Endothelial cell of umbilical vein (primary cell): Measurements from ENCODE around the gene SPINK1. TPM values are rescaled to one million over a fixed set of nuclear protein-coding genes. Genes with fewer than 3 reads are reported as not detected.

ENCODE experiments used
- BruUV-seq: library from RNA; stranded (reverse); fragments of 400-500 nt; replicated peaks from 2 replicates; lab custom pipeline; 2021; lab: Mats Ljungman, UMichigan
- CTCF ChIA-PET: fragments of 300-600, 350-600 bp; sonication (Branson Sonifier 250); formaldehyde crosslinking; loops from one replicate; lab custom pipeline; 2021; ENCODE audit warnings: antibody characterized with exemption, inconsistent platforms; lab: Charles Lee
- POLR2A ChIA-PET: fragments of 300-600, 350-600 bp; sonication (Branson Sonifier 250); formaldehyde crosslinking; loops from one replicate; lab custom pipeline; 2021; ENCODE audit warnings: antibody characterized with exemption, inconsistent platforms; lab: Charles Lee
- DNase-seq: peaks from one replicate; pipeline ENCODE4 v3.0.0-alpha.2; 2011; ENCODE audit warnings: low read depth, low spot score
- FAIRE-seq: peaks from 2 replicates; lab custom pipeline; 2011; peaks lifted over from hg19 to GRCh38; lab: Jason Lieb, UNC
- H2AFZ ChIP-seq: 2 replicates; pipeline ENCODE4 v1.6.0; 2012; ENCODE audit warnings: low read depth, low read length, control low read depth, inconsistent platforms
- H3K27ac ChIP-seq: 2 replicates; pipeline ENCODE4 v1.5.1; 2011; ENCODE audit warnings: low read depth, mild to moderate bottlenecking, control low read depth, low read length, moderate library complexity; ENCODE audit not compliant: insufficient read depth
- H3K27me3 ChIP-seq, 2 experiments: 2 replicates each; pipeline versions ENCODE4 v1.6.0 to v1.6.1; 2011; ENCODE audit warnings: low read length in 2 of 2, mixed read lengths in 1 of 2; ENCODE audit not compliant: control insufficient read depth in 2 of 2, insufficient read depth in 2 of 2
- H3K36me3 ChIP-seq, 2 experiments: 2 replicates in 1 of 2; 3 replicates in 1 of 2; pipeline ENCODE4 v1.5.1; 2011; ENCODE audit warnings: low read length in 2 of 2, mild to moderate bottlenecking in 1 of 2, moderate library complexity in 1 of 2; ENCODE audit not compliant: control insufficient read depth in 2 of 2, insufficient read depth in 2 of 2; ENCODE audit errors: extremely low read depth in 1 of 2
- H3K4me1 ChIP-seq: 3 replicates; pipeline ENCODE4 v1.5.1; 2011; ENCODE audit warnings: mild to moderate bottlenecking, low read length; ENCODE audit not compliant: control insufficient read depth, insufficient read depth; ENCODE audit errors: extremely low read depth
- H3K4me2 ChIP-seq: 2 replicates; pipeline ENCODE4 v1.6.1; 2011; ENCODE audit warnings: low read length, control low read depth, mixed read lengths; ENCODE audit not compliant: insufficient read depth
- H3K4me3 ChIP-seq, 3 experiments: fragments of 200-600 bp in 1 of 3; sonication (generic), shearing (Covaris generic) in 1 of 3; replicated peaks in 1 of 3; 2 replicates each; pipeline ENCODE4 v1.5.1; 2011 to 2016; ENCODE audit warnings: control low read depth in 3 of 3, low read length in 3 of 3, mild to moderate bottlenecking in 2 of 3, inconsistent platforms in 1 of 3, low read depth in 1 of 3, moderate library complexity in 1 of 3; ENCODE audit not compliant: insufficient read depth in 1 of 3
- H3K79me2 ChIP-seq: 2 replicates; pipeline ENCODE4 v1.6.0; 2012; ENCODE audit warnings: low read length, inconsistent platforms; ENCODE audit not compliant: control insufficient read depth, insufficient read depth
- H3K9ac ChIP-seq: replicated peaks from 2 replicates; pipeline ENCODE3; 2011; ENCODE audit warnings: low read length, control low read depth; ENCODE audit not compliant: insufficient read depth; ENCODE audit errors: extremely low read depth
- H3K9me1 ChIP-seq: replicated peaks from 3 replicates; pipeline ENCODE4 v1.6.0; 2011; ENCODE audit warnings: mild to moderate bottlenecking, low read length; ENCODE audit not compliant: control insufficient read depth, insufficient read depth; ENCODE audit errors: extremely low read depth
- H3K9me3 ChIP-seq: replicated peaks from 2 replicates; pipeline ENCODE4 v1.5.1; 2012; ENCODE audit warnings: low read length, inconsistent platforms; ENCODE audit not compliant: control insufficient read depth, insufficient read depth
- H4K20me1 ChIP-seq: replicated peaks from 2 replicates; pipeline ENCODE3; 2011; ENCODE audit warnings: mild to moderate bottlenecking, low read length; ENCODE audit not compliant: control insufficient read depth, insufficient read depth; ENCODE audit errors: extremely low read depth
- EZH2 ChIP-seq: IDR thresholded peaks from 2 replicates; pipeline ENCODE4 v1.6.1; 2012; ENCODE audit warnings: borderline replicate concordance, low read depth, mild to moderate bottlenecking, moderate library complexity, low read length, inconsistent platforms; ENCODE audit not compliant: severe bottlenecking
- FOS ChIP-seq: IDR thresholded peaks from 2 replicates; pipeline ENCODE4 v1.6.1; 2011; ENCODE audit warnings: mild to moderate bottlenecking, low read length, moderate library complexity, borderline replicate concordance; ENCODE audit not compliant: insufficient read depth
- GATA2 ChIP-seq: IDR thresholded peaks from 2 replicates; pipeline ENCODE4 v1.7.0; 2011; ENCODE audit warnings: low read depth, mild to moderate bottlenecking, moderate library complexity, mixed read lengths, low read length; ENCODE audit not compliant: insufficient read length, insufficient read depth
- JUN ChIP-seq: IDR thresholded peaks from 2 replicates; pipeline ENCODE4 v1.6.1; 2011; ENCODE audit warnings: borderline replicate concordance, low read depth; ENCODE audit not compliant: insufficient read length, insufficient read depth
- MYC ChIP-seq: IDR thresholded peaks from one replicate; pipeline ENCODE4 v1.6.1; 2011; ENCODE audit warnings: mild to moderate bottlenecking, low read depth, low read length
- POLR2A ChIP-seq: IDR thresholded peaks from 2 replicates; pipeline ENCODE4 v1.6.1; 2012; ENCODE audit warnings: low read depth, mild to moderate bottlenecking, control low read depth, low read length
- POLR2AphosphoS5 ChIP-seq: IDR thresholded peaks from 2 replicates; pipeline ENCODE4 v1.6.1; 2012; ENCODE audit warnings: low read depth, mild to moderate bottlenecking, control low read depth, low read length, moderate library complexity; ENCODE audit not compliant: insufficient read depth
- dilution Hi-C: fragments of 300-500 bp; cut with MboI; formaldehyde crosslinking; loops from one replicate; pipeline ENCODE4 v1.15.0; 2019; ENCODE audit warnings: low sequenced_read_pairs; ENCODE audit not compliant: extremely low pct_ligation_motif_present
- intact Hi-C: fragments of 100-400 bp; cut with micrococcal nuclease; formaldehyde crosslinking; loops from one replicate; pipeline ENCODE4 v1.10.0; 2022
- polyA plus RNA-seq, 4 experiments: library from polyadenylated mRNA; depleted of rRNA in 3 of 4; stranded (reverse) in 3 of 4; unstranded in 1 of 4; fragments of >200 nt; gene quantifications; 2 replicates each; pipeline versions ENCODE4 v1.2.1 to v1.2.3, GENCODE V29; 2011 to 2012; ENCODE audit warnings: missing spikeins in 1 of 4
- total RNA-seq: library from RNA; stranded (reverse); gene quantifications from 2 replicates; pipeline ENCODE4 v1.2.3, GENCODE V29; 2021
- TF ChIP-seq, protein P1 (sequence below), 2 donors: IDR thresholded peaks; 1 replicate in 1 of 2; 2 replicates in 1 of 2; pipeline ENCODE4 v1.5.1; 2011; ENCODE audit warnings: low read length in 2 of 2, mild to moderate bottlenecking in 2 of 2, moderate library complexity in 2 of 2, control low read depth in 1 of 2, inconsistent platforms in 1 of 2, low read depth in 1 of 2; ENCODE audit not compliant: insufficient read depth in 1 of 2; ENCODE audit errors: extremely low read depth in 1 of 2
- TF ChIP-seq, protein P2 (sequence below): IDR thresholded peaks from 2 replicates; pipeline ENCODE4 v1.6.1; 2011; ENCODE audit not compliant: insufficient read depth, insufficient read length

Gene SPINK1
- total and polyA plus RNA-seq, 2 donors (not counting 3 experiments of a cell fraction or from before 2014, with no cell fraction given): not detected

DNA sequence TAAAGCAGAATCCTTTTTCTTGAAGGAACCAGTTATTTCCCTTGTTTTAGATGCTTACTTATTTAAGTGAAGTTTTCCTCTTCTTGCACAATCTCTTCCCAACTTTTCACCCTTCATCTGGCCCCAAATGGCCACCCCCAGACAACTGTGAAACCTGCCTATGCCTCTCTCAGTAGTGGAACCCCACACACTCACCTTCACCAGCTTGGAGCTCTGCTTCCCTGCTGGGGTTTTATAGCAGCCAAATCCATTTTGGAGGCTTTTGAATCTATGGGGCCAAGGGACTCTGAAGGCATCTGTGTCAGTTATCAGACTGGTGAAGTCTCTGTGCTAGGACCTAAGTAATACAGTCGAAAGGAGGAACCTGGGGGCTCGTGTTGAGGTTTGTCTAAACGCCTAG, 22.9 kb upstream of the SPINK1 start:
- Histone ChIP-seq H3K9me1 (no peaks in the 10 kb centered on the region), H2AFZ (no peak overlapping the region), H3K27me3 (peaks cover 0 to 2% of the 10 kb centered on the region in 2 experiments), H3K79me2 (no peaks in the 10 kb centered on the region), H4K20me1 (no peaks in the 10 kb centered on the region), H3K9me3 (no peaks in the 10 kb centered on the region), H3K27ac (no peak overlapping the region), H3K4me2 (no peak overlapping the region), H3K36me3 (no peaks in the 10 kb centered on the region), H3K9ac (no peak overlapping the region), H3K4me3 (no peak overlapping the region), H3K4me1 (no peaks in the 10 kb centered on the region)
- no TSS peak for BruUV-seq
- TF ChIP-seq, protein P1, sequence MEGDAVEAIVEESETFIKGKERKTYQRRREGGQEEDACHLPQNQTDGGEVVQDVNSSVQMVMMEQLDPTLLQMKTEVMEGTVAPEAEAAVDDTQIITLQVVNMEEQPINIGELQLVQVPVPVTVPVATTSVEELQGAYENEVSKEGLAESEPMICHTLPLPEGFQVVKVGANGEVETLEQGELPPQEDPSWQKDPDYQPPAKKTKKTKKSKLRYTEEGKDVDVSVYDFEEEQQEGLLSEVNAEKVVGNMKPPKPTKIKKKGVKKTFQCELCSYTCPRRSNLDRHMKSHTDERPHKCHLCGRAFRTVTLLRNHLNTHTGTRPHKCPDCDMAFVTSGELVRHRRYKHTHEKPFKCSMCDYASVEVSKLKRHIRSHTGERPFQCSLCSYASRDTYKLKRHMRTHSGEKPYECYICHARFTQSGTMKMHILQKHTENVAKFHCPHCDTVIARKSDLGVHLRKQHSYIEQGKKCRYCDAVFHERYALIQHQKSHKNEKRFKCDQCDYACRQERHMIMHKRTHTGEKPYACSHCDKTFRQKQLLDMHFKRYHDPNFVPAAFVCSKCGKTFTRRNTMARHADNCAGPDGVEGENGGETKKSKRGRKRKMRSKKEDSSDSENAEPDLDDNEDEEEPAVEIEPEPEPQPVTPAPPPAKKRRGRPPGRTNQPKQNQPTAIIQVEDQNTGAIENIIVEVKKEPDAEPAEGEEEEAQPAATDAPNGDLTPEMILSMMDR (IDR thresholded peaks at IDR 0.05; ENCODE audit: extremely low read depth in 1 of 2, insufficient read depth in 1 of 2, low read depth in 1 of 2, low read length in 2 of 2): no peak
- TF ChIP-seq EZH2 (no peak), JUN (no peak), FOS (no peak), POLR2AphosphoS5 (no peak), POLR2A (no peak), MYC (no peak), GATA2 (no peak)
- TF ChIP-seq, protein P2, sequence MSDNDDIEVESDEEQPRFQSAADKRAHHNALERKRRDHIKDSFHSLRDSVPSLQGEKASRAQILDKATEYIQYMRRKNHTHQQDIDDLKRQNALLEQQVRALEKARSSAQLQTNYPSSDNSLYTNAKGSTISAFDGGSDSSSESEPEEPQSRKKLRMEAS: no peak
- dilution Hi-C loops (no loop called here), intact Hi-C loops (loop anchor here (10.0 kb wide), 1 partner anchor 520 kb away; no protein-coding TSS in a partner anchor)
- CTCF ChIA-PET: interaction anchor here (1.0 to 12.6 kb wide), 7 partner anchors 29 to 877 kb away, joined by 3 to 170 read pairs (median 5); no protein-coding TSS in a partner anchor
- POLR2A ChIA-PET: no interaction called here
- DNase-seq (no peak), FAIRE-seq (no peak)
